PC-9 (cell line): ENCODE data around the gene MC4R. TPM values are rescaled to one million over a fixed set of nuclear protein-coding genes. Genes with fewer than 3 reads are reported as not detected.

Experiments
- BruUV-seq: library from RNA; stranded (reverse); fragments of 400-500 nt; replicated peaks from 2 replicates; lab custom pipeline; 2021; lab: Mats Ljungman, UMichigan
- CTCF ChIA-PET: fragments of 300-600 bp; sonication (Branson Sonifier 250); formaldehyde crosslinking; loops from one replicate; lab custom pipeline; 2022; ENCODE audit warnings: antibody characterized with exemption; lab: Charles Lee
- POLR2A ChIA-PET: fragments of 300-600 bp; sonication (Branson Sonifier 250); formaldehyde crosslinking; loops from one replicate; lab custom pipeline; 2022; ENCODE audit warnings: antibody characterized with exemption; ENCODE audit not compliant: unreplicated experiment; lab: Charles Lee
- DNase-seq, 2 experiments: peaks; one replicate each; pipeline versions ENCODE4 v3.0.0 to v3.0.0-alpha.2; 2015 to 2022; ENCODE audit warnings: mixed read lengths in 1 of 2
- H2AFZ ChIP-seq: fragments of 200-600 bp; sonication (generic); 2 replicates; pipeline ENCODE4 v1.8.1; 2017; ENCODE audit warnings: antibody characterized with exemption
- H3F3A ChIP-seq: fragments of 200-600 bp; sonication (generic); 2 replicates; pipeline ENCODE4 v1.8.1; 2017; ENCODE audit warnings: antibody characterized with exemption, mild to moderate bottlenecking, low read depth; ENCODE audit not compliant: insufficient read depth
- H3K27ac ChIP-seq: fragments of 200-600 bp; sonication (generic); 2 replicates; pipeline ENCODE4 v1.6.1; 2016; ENCODE audit warnings: mixed run types
- H3K27me3 ChIP-seq: fragments of 200-600 bp; sonication (generic); 2 replicates; pipeline ENCODE4 v1.6.1; 2016; ENCODE audit warnings: low read depth, mixed run types; ENCODE audit not compliant: insufficient read depth
- H3K36me3 ChIP-seq: fragments of 200-600 bp; sonication (generic); 2 replicates; pipeline ENCODE4 v1.6.1; 2016; ENCODE audit warnings: low read depth, mixed run types
- H3K4me1 ChIP-seq: fragments of 200-600 bp; sonication (generic); replicated peaks from 2 replicates; pipeline ENCODE4 v1.6.1; 2016; ENCODE audit warnings: mixed run types; ENCODE audit not compliant: insufficient read depth
- H3K4me2 ChIP-seq: fragments of 200-600 bp; sonication (generic); 2 replicates; pipeline ENCODE4 v1.6.1; 2017; ENCODE audit warnings: mixed run types
- H3K4me3 ChIP-seq: fragments of 200-600 bp; sonication (generic); 2 replicates; pipeline ENCODE4 v1.6.1; 2016; ENCODE audit warnings: mixed run types
- H3K79me2 ChIP-seq: fragments of 200-600 bp; sonication (generic); 2 replicates; pipeline ENCODE4 v1.6.1; 2017; ENCODE audit warnings: low read depth, mixed run types
- H3K9me2 ChIP-seq: fragments of 200-600 bp; sonication (generic); 2 replicates; pipeline ENCODE4 v1.8.1; 2017; ENCODE audit warnings: mild to moderate bottlenecking; ENCODE audit not compliant: insufficient read depth
- H3K9me3 ChIP-seq: fragments of 200-600 bp; sonication (generic); 2 replicates; pipeline ENCODE4 v1.8.1; 2016; ENCODE audit warnings: low read depth; ENCODE audit not compliant: insufficient read depth
- H4K20me1 ChIP-seq: fragments of 200-600 bp; sonication (generic); 2 replicates; pipeline ENCODE4 v1.8.1; 2017; ENCODE audit not compliant: insufficient read depth
- EZH2 ChIP-seq: fragments of 200-600 bp; sonication (generic); IDR thresholded peaks from 2 replicates; pipeline ENCODE4 v1.8.0; 2017; ENCODE audit warnings: antibody characterized with exemption, low read depth
- intact Hi-C: fragments of 100-400 bp; cut with micrococcal nuclease; formaldehyde crosslinking; loops from one replicate; pipeline ENCODE4 v1.10.0; 2022; ENCODE audit not compliant: unreplicated experiment
- total RNA-seq: library from RNA; stranded (reverse); gene quantifications from 2 replicates; pipeline ENCODE4 v1.2.3, GENCODE V29; 2021
- TF ChIP-seq, protein P1 (sequence below): fragments of 200-600 bp; sonication (generic); conservative IDR thresholded peaks from 2 replicates; pipeline ENCODE4 v1.6.1; 2017; ENCODE audit warnings: mixed run types, antibody characterized with exemption, mild to moderate bottlenecking, moderate library complexity

Gene MC4R
- total RNA-seq, 1 experiment from 2014 or later: not detected

DNA sequence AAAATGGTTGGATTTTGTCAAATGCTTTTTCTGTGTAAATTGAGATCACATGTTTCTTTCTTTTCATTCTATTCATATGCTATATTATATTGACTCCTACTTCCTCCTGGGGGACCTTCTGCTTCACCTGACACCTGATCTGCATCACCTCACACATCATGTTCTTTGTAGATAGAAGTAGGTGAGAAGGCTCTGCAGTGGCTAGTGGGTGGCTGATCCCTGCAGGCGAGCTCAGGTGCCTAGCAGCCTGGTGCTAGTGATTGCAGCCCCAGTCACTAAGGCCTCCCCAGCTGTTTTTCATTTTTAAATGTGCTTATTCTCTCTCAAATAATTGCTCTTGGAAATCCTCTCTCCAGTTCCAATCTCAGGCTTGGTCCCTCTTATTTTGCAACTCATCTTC lies 33.6 kb downstream of the MC4R start:
- H3K4me2 ChIP-seq: no peak overlapping the region
- BruUV-seq: no TSS peak
- no peak for DNase-seq
- intact Hi-C loops: no loop called here
- no peaks in the 10 kb centered on the region for H3F3A ChIP-seq
- H3K36me3 ChIP-seq: no peaks in the 10 kb centered on the region
- no peaks in the 10 kb centered on the region for H3K27me3 ChIP-seq
- no peak overlapping the region for H3K27ac ChIP-seq
- no peak overlapping the region for H2AFZ ChIP-seq
- no peaks in the 10 kb centered on the region for H3K9me3 ChIP-seq
- ChIA-PET POLR2A (no interaction called here), CTCF (no interaction called here)
- H3K4me3 ChIP-seq: no peak overlapping the region
- no peaks in the 10 kb centered on the region for H3K79me2 ChIP-seq
- TF ChIP-seq, protein P1, sequence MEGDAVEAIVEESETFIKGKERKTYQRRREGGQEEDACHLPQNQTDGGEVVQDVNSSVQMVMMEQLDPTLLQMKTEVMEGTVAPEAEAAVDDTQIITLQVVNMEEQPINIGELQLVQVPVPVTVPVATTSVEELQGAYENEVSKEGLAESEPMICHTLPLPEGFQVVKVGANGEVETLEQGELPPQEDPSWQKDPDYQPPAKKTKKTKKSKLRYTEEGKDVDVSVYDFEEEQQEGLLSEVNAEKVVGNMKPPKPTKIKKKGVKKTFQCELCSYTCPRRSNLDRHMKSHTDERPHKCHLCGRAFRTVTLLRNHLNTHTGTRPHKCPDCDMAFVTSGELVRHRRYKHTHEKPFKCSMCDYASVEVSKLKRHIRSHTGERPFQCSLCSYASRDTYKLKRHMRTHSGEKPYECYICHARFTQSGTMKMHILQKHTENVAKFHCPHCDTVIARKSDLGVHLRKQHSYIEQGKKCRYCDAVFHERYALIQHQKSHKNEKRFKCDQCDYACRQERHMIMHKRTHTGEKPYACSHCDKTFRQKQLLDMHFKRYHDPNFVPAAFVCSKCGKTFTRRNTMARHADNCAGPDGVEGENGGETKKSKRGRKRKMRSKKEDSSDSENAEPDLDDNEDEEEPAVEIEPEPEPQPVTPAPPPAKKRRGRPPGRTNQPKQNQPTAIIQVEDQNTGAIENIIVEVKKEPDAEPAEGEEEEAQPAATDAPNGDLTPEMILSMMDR: no peak
- TF ChIP-seq EZH2: no peak
- H3K4me1 ChIP-seq: no peaks in the 10 kb centered on the region
- no peaks in the 10 kb centered on the region for H3K9me2 ChIP-seq
- no peaks in the 10 kb centered on the region for H4K20me1 ChIP-seq

DNA sequence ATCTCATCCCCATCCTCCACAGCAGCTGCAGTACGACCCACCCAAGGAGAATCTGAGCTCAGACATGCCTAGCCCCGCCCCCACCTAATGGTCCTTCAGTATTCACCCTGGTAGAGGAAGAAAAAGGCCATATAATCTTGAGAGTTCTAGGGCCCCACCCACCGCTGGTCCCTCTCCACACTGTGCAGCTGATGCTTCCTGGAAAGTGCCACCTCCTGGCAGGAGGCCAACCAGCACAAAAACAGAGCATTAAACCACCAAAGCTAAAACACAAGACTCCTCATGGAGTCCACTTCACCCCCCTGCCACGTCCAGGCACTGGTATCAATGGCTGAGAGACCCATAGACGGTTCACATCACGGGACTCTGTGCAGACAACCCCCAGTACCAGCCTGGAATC lies 40.7 kb downstream of the MC4R start:
- no peak overlapping the region for H3K27ac ChIP-seq
- no peak overlapping the region for H3K4me3 ChIP-seq
- CTCF ChIA-PET: no interaction called here
- no peak overlapping the region for H3K4me2 ChIP-seq
- DNase-seq: no peak
- H4K20me1 ChIP-seq: no peaks in the 10 kb centered on the region
- H2AFZ ChIP-seq: no peak overlapping the region
- TF ChIP-seq, protein P1: no peak
- no peak for TF ChIP-seq EZH2
- no peaks in the 10 kb centered on the region for H3K27me3 ChIP-seq
- intact Hi-C loops: no loop called here
- POLR2A ChIA-PET: no interaction called here
- H3K9me3 ChIP-seq: no peaks in the 10 kb centered on the region
- H3K79me2 ChIP-seq: no peaks in the 10 kb centered on the region
- H3K9me2 ChIP-seq: no peaks in the 10 kb centered on the region
- BruUV-seq: no TSS peak
- H3F3A ChIP-seq: no peaks in the 10 kb centered on the region
- H3K4me1 ChIP-seq: no peaks in the 10 kb centered on the region
- H3K36me3 ChIP-seq: no peaks in the 10 kb centered on the region

DNA sequence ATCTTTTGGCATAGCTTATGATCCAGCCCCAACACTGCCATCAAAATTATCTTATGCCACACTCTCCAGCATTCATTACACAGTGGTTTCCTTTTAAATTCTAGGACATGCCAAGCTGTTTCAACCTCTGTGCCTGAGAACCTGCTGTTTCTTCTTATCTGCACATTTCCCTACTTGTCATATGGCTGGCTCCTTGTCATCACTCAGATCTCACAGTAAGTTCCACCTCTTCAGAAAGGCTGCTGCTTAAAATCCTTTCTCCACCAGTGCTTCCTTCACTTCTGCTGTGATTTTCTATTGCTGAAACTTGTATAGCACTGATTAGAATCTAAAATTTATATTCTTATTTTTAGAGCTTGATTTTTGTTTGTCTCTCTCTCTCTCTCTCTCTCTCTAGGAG lies 43.4 kb downstream of the MC4R start:
- ChIA-PET CTCF (no interaction called here), POLR2A (no interaction called here)
- no peak overlapping the region for H3K4me3 ChIP-seq
- H4K20me1 ChIP-seq: no peaks in the 10 kb centered on the region
- H3K9me2 ChIP-seq: no peaks in the 10 kb centered on the region
- H2AFZ ChIP-seq: no peak overlapping the region
- no peak overlapping the region for H3K27ac ChIP-seq
- no peak for TF ChIP-seq EZH2
- TF ChIP-seq, protein P1: no peak
- H3K4me2 ChIP-seq: no peak overlapping the region
- no TSS peak for BruUV-seq
- no peaks in the 10 kb centered on the region for H3K79me2 ChIP-seq
- intact Hi-C loops: no loop called here
- no peaks in the 10 kb centered on the region for H3K36me3 ChIP-seq
- no peaks in the 10 kb centered on the region for H3K9me3 ChIP-seq
- H3F3A ChIP-seq: no peaks in the 10 kb centered on the region
- H3K4me1 ChIP-seq: no peaks in the 10 kb centered on the region
- no peak for DNase-seq
- H3K27me3 ChIP-seq: no peaks in the 10 kb centered on the region
